ENCODE data around the gene MTMR12.

Gene MTMR12

DNA sequence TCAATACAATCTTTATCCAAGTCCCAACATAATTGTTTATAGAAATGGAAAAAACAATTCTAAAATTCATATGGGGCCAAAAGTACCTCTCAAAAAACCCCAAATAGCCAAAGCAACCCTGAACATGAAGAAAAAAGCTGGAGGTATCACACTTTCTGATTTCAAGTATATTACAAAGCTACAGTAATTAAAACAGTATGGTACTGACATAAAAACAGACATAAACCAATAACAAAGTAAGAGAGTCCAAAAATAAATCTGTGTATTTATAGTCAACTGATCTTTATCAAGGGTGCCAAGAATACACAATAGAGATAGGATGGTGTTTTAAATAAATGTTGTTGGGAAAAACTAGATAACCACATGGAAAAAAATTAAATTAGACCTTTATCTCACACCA lies 125.1 kb downstream of the MTMR12 start:
- no peak for DNase-seq

- DNase-seq, result no peak
These were observed 130.2 kb downstream of the MTMR12 start for GRCh38 chr5:32182463-32183063.
